ENCODE results near the gene TFB1M. TPM values are rescaled to one million over a fixed set of nuclear protein-coding genes. Genes with fewer than 3 reads are reported as not detected.

Gene TFB1M
- total and polyA plus RNA-seq, 9 of the 15 experiments (the other 6 are each of a cell fraction or from before 2014, with no cell fraction given): 34.6 to 145 (median 40.4) TPM

DNA sequence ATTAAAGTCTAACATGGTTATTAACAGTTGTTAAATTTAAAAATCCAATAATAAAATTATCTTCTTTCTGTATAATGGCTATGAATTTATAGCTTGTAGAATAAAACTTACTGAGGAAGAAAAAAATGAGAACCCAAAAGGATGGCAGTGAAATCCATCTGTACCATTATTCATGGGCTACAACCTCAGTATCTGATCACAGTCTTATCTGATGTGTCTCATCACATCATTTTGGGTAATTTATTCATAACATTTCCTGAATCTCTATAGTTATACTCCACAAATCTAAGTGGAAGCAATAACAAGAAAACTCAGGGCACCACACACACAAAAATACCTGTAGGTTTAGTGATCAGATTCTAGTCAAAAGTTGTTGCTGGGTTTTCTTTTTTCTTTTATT is 43.1 kb downstream of the TFB1M start:
- peaks cover 65% of the 10 kb centered on the region for H3K36me3 ChIP-seq (ENCODE audit: control insufficient read depth, insufficient read depth, low read length)
- no peak for FAIRE-seq
- no peaks in the 10 kb centered on the region for H3K27me3 ChIP-seq (ENCODE audit: control insufficient read depth in 2 of 2, insufficient read depth in 2 of 2, low read length in 2 of 2)
- ChIA-PET CTCF (ENCODE audit: low intra/inter-chr PET ratio) (no interaction called here), POLR2A (interaction anchor here (0.7 to 1.3 kb wide), 2 partner anchors 9 to 12 kb away, joined by 3 to 5 read pairs; no protein-coding TSS in a partner anchor)
- no peak overlapping the region for H3K27ac ChIP-seq (ENCODE audit: extremely low read depth, low read depth, low read length)
- H2AFZ ChIP-seq (ENCODE audit: low read depth, low read length): no peak overlapping the region
- no peak overlapping the region for H3K4me2 ChIP-seq (ENCODE audit: insufficient read depth, low read length)
- H3K4me3 ChIP-seq: no peak overlapping the region
- ATAC-seq: no peak
- H3K9me3 ChIP-seq (replicated peaks; ENCODE audit: control insufficient read depth, insufficient read depth, low read depth, low read length): no peaks in the 10 kb centered on the region
- in situ Hi-C loops (cut with MboI) (no loop called here), intact Hi-C loops (cut with micrococcal nuclease) (no loop called here)
- BruUV-seq (replicated peaks): no TSS peak
- DNase-seq (ENCODE audit: extremely low read depth in 1 of 4, low spot score in 3 of 4): no peak
- H3K4me1 ChIP-seq (replicated peaks in 1 of 2; ENCODE audit: control insufficient read depth in 2 of 2, insufficient read depth in 2 of 2, low read length in 2 of 2): peaks cover 0 to 7% of the 10 kb centered on the region in 2 experiments; a peak in 2 of 5 replicates
- H3K9me1 ChIP-seq (ENCODE audit: control insufficient read depth, insufficient read depth, low read length): no peaks in the 10 kb centered on the region
- no peaks in the 10 kb centered on the region for H4K20me1 ChIP-seq (replicated peaks; ENCODE audit: control insufficient read depth, insufficient read depth, low read length)
- no peak overlapping the region for H3K9ac ChIP-seq (ENCODE audit: insufficient read depth in 1 of 2, low read depth in 2 of 2, low read length in 2 of 2)
- no peaks in the 10 kb centered on the region; the same call in 2 of the 3 replicates for H3K79me2 ChIP-seq (ENCODE audit: control insufficient read depth, insufficient read depth, low read length)
- no peak for TF ChIP-seq GATAD2B (IDR thresholded peaks at IDR 0.05; ENCODE audit: borderline replicate concordance)
- no peak for TF ChIP-seq PCBP1 (IDR thresholded peaks at IDR 0.05; ENCODE audit: low read depth, low read length, poor library complexity, severe bottlenecking)
- no peak for TF ChIP-seq JUND (IDR thresholded peaks at IDR 0.05; ENCODE audit: borderline replicate concordance, low read depth, low read length)
- TF ChIP-seq JUND (tag; IDR thresholded peaks at IDR 0.05; ENCODE audit: borderline replicate concordance, low read depth, low read length): no peak
- TF ChIP-seq GTF2F1 (IDR thresholded peaks at IDR 0.05; ENCODE audit: low read depth, low read length): no peak
- TF ChIP-seq ZNF780A (CRISPR knock-in tag; IDR thresholded peaks at IDR 0.05): no peak
- TF ChIP-seq, protein P1, sequence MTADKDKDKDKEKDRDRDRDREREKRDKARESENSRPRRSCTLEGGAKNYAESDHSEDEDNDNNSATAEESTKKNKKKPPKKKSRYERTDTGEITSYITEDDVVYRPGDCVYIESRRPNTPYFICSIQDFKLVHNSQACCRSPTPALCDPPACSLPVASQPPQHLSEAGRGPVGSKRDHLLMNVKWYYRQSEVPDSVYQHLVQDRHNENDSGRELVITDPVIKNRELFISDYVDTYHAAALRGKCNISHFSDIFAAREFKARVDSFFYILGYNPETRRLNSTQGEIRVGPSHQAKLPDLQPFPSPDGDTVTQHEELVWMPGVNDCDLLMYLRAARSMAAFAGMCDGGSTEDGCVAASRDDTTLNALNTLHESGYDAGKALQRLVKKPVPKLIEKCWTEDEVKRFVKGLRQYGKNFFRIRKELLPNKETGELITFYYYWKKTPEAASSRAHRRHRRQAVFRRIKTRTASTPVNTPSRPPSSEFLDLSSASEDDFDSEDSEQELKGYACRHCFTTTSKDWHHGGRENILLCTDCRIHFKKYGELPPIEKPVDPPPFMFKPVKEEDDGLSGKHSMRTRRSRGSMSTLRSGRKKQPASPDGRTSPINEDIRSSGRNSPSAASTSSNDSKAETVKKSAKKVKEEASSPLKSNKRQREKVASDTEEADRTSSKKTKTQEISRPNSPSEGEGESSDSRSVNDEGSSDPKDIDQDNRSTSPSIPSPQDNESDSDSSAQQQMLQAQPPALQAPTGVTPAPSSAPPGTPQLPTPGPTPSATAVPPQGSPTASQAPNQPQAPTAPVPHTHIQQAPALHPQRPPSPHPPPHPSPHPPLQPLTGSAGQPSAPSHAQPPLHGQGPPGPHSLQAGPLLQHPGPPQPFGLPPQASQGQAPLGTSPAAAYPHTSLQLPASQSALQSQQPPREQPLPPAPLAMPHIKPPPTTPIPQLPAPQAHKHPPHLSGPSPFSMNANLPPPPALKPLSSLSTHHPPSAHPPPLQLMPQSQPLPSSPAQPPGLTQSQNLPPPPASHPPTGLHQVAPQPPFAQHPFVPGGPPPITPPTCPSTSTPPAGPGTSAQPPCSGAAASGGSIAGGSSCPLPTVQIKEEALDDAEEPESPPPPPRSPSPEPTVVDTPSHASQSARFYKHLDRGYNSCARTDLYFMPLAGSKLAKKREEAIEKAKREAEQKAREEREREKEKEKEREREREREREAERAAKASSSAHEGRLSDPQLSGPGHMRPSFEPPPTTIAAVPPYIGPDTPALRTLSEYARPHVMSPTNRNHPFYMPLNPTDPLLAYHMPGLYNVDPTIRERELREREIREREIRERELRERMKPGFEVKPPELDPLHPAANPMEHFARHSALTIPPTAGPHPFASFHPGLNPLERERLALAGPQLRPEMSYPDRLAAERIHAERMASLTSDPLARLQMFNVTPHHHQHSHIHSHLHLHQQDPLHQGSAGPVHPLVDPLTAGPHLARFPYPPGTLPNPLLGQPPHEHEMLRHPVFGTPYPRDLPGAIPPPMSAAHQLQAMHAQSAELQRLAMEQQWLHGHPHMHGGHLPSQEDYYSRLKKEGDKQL (CRISPR knock-in tag; IDR thresholded peaks at IDR 0.05; ENCODE audit: borderline replicate concordance): no peak
- no peak for TF ChIP-seq JUNB (CRISPR knock-in tag; conservative IDR thresholded peaks at IDR 0.05)
- TF ChIP-seq TAF7 (tag; IDR thresholded peaks at IDR 0.05): no peak
- TF ChIP-seq PHF21A (IDR thresholded peaks at IDR 0.05; ENCODE audit: borderline replicate concordance, low read depth): no peak
- TF ChIP-seq, protein P2, sequence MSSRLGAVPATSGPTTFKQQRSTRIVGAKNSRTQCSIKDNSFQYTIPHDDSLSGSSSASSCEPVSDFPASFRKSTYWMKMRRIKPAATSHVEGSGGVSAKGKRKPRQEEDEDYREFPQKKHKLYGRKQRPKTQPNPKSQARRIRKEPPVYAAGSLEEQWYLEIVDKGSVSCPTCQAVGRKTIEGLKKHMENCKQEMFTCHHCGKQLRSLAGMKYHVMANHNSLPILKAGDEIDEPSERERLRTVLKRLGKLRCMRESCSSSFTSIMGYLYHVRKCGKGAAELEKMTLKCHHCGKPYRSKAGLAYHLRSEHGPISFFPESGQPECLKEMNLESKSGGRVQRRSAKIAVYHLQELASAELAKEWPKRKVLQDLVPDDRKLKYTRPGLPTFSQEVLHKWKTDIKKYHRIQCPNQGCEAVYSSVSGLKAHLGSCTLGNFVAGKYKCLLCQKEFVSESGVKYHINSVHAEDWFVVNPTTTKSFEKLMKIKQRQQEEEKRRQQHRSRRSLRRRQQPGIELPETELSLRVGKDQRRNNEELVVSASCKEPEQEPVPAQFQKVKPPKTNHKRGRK (tag; IDR thresholded peaks at IDR 0.05): no peak
- TF ChIP-seq BRD4 (IDR thresholded peaks at IDR 0.05): no peak
- TF ChIP-seq MAX (CRISPR knock-in tag; IDR thresholded peaks at IDR 0.05): no peak
- TF ChIP-seq CHCHD3 (CRISPR knock-in tag; IDR thresholded peaks at IDR 0.05): no peak
- no peak for TF ChIP-seq TCF3 (CRISPR knock-in tag; IDR thresholded peaks at IDR 0.05)
- TF ChIP-seq L3MBTL2 (IDR thresholded peaks at IDR 0.05): no peak
- no peak for TF ChIP-seq CBFA2T2 (conservative IDR thresholded peaks at IDR 0.05)
